GM12874 (cell line): ENCODE measurements around the gene LMOD1.

ENCODE experiments used
- CTCF ChIP-seq: IDR thresholded peaks from 2 replicates; pipeline ENCODE4 v1.5.1; 2011; ENCODE audit warnings: low read depth, mild to moderate bottlenecking, control low read depth, low read length, moderate library complexity; ENCODE audit not compliant: insufficient read depth

The LMOD1 gene

GRCh38 chr1:201889090-201889968 lies 57.0 kb downstream of the LMOD1 start:
- TF ChIP-seq CTCF, result no peak

- no peak for TF ChIP-seq CTCF
These were observed 57.9 kb downstream of the LMOD1 start, which contains the start of gene SHISA4 for GRCh38 chr1:201888282-201889089. TSS of gene SHISA4 (plus strand) at chr1:201888898. CDS start at chr1:201888995, 97 bp downstream.

GRCh38 chr1:201887116-201887866 lies 59.1 kb downstream of the LMOD1 start:
- no peak for TF ChIP-seq CTCF

GRCh38 chr1:201886103-201886885 lies 60.1 kb downstream of the LMOD1 start:
- no peak for TF ChIP-seq CTCF

GRCh38 chr1:201885531-201886075 lies 60.7 kb downstream of the LMOD1 start:
- TF ChIP-seq CTCF, result no peak

GRCh38 chr1:201884425-201884824 lies 61.9 kb downstream of the LMOD1 start:
- no peak for TF ChIP-seq CTCF
